ENCODE data around the gene HOXB4.
"Not testable (repeated sequence)": the region's sequence is repeated elsewhere in the genome, so short reads cannot be mapped to it uniquely, and the experiment has no call there.

HOXB4 gene

DNA sequence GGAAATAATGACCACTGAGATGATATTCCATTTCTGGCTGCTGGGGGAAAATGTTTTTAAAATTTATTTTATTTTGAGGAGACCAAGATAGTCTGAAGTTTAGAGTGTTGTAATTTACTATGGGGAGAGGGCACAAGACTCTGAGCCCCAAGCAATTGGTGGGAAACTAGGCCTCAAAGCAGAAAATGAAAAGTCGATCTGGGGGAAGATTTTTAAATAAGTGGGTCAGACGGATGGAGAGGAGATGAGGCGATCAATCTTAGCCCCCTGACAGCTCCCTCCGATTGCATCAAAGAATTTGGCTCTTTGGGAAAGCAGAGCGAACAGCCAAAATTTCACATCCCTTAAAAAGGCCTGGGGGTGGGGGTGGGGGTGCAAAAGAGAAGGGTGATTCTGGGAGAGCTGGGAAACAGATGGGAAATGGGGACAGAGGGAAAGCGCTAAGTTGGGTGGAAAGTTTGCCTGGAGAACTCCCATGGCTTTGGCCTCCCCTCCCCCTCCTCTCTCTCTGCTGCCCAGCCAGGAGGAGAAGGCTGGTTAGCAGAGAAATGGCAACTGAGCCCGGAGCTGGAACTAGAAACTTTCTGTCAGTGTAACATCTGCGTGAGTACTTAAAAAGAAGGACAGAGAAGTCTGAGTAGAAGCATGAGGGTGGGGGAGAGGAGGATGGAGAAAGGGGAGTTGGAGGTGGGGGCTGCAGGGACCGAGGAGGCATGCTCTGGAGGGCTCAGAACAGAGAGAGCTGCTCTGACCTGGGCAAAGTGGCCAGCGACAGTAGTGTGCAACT lies 31.8 kb downstream of the HOXB4 start:
- DNase-seq = no peak

DNA sequence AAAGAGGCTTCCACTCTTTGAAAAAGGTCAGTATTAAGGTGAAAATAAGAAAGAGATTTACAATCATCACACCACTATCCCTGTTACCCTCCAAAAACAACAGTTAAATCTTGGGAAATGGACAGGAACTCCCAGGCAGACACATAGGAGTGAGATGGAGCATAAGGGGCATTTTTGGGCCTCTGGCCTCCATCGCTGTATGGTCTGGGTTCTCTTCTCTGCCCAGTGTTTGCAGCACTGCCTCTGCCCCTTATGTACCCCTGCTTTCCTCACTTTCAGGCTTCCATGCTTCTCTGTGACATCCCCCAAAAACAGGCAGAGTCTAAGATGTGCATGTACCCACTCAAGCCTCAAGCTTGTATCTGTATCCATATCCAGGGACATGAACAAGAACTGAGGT lies 32.6 kb downstream of the HOXB4 start:
- no peak for DNase-seq

DNA sequence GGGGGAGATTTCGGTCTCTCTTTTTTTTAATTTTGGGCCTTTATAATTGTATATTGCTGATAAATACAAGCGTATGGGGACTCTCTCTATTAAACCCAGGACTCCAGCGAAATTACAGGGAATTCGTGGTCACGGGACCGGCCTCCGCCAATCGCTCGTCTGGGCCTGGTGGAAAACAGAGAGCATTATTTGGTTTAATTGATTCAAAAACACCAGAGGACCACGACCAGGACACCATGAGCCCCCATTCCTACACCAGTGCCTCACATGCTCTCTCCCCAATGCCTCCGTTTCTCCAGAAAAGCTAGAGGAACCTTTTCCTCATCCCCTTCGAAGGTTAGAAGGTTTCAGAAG lies 33.2 kb downstream of the HOXB4 start, which contains the start of gene HOXB2:
Gene HOXB2 (minus strand): TSS at position 88 of the 354 bp plus-strand sequence. CDS start 198 bp downstream, outside the sequence.
- DNase-seq = no peak

- DNase-seq = peak; percentile 41
Measured at GRCh38 chr17:48544349-48545021, 33.7 kb downstream of the HOXB4 start.

GRCh38 chr17:48543854-48544348 lies 34.2 kb downstream of the HOXB4 start:
- DNase-seq = peak; percentile 63

GRCh38 chr17:48543107-48543853 lies 34.9 kb downstream of the HOXB4 start:
- DNase-seq = peak; percentile 63

GRCh38 chr17:48542698-48543106 lies 35.4 kb downstream of the HOXB4 start:
- DNase-seq = no peak

DNA sequence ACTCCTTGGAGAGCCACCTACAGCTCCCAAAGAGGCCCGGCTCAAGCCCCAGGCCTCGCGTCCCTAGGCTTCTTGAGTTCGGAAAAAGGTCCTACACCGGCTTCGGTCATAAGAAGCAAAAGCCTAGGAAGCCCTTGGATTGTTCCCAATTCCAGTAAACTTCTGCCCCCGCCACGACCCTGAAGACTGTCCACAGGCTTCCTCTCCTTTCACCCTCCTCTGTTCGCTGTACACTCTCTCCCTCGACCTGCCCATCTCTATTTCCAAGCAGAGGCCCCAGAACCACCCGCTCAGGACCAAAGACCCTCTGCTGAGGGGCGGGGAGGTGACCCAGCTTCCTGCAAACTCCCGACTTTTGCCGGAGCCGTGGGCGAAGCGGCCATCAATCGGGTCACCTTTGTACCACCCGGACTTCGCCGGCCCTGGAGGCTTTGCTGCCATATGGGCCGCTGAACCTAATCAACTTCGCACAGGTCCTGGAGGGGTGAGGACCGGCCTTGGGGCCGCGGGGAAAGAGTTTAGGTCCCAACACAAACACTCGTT lies 36.0 kb downstream of the HOXB4 start:
- DNase-seq = peak; percentile 37

GRCh38 chr17:48541577-48542113 lies 36.5 kb downstream of the HOXB4 start:
- DNase-seq = peak; percentile 49

DNA sequence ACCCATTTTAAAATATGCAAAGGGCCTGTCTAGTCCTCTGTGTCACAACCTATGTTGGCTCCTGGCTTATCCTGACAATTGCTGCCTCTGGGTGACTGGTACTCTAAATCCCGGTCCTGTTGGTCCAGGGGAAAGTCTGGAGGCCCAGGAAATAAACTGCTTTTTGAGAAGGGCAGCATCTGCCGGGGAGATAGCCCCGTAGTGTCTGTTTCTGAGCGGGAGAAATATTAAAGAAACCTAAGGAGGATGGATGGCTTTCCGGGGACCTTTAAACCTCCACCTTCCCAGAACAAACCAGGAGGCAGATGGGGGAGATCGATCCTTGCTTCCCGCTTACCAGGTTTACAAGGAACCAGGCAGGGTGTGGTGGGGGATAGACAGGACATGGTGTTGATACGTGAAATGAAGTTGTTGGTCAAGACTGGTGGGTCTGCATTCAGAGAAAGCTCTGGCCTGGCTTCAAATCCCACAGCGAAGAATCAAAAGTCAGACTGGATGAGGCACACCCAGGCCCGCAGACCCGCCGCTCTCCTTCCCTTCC lies 37.0 kb downstream of the HOXB4 start:
- DNase-seq = no peak

- DNase-seq = no peak
Measured at GRCh38 chr17:48540213-48540612, 37.9 kb downstream of the HOXB4 start.

- DNase-seq = no peak
Measured at GRCh38 chr17:48539177-48539576, 39.0 kb downstream of the HOXB4 start.

- no peak for DNase-seq
Measured at GRCh38 chr17:48537316-48537715, 40.8 kb downstream of the HOXB4 start.

GRCh38 chr17:48535793-48536559 lies 42.2 kb downstream of the HOXB4 start:
- DNase-seq = not testable (repeated sequence)

- DNase-seq = no peak
Measured at GRCh38 chr17:48532261-48532660, 45.9 kb downstream of the HOXB4 start.

DNA sequence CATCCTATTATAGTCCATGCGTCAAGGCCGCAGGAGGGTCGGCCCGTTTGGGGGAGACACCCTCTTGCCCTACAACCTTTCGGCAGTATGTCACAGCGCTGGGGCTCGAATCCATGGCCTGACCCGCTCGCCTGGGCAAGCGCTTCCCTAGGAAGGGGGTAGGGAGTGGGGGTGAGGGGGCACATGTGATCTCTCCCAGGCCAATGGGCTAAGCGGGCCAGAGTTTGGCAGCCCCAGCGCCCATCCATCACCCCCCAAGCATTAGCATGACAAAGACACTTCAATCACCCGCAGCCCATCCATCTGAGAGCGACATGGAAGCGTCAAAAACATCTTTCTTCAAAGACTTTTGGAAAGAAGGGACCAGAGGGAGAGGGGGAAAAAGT lies 47.3 kb downstream of the HOXB4 start, which contains the start of gene HOXB1:
Gene HOXB1 (minus strand): TSS at position 125 of the 386 bp plus-strand sequence. CDS start 107 bp downstream, at position 18.
- DNase-seq = no peak

GRCh38 chr17:48530208-48530886 lies 47.8 kb downstream of the HOXB4 start:
- no peak for DNase-seq

DNA sequence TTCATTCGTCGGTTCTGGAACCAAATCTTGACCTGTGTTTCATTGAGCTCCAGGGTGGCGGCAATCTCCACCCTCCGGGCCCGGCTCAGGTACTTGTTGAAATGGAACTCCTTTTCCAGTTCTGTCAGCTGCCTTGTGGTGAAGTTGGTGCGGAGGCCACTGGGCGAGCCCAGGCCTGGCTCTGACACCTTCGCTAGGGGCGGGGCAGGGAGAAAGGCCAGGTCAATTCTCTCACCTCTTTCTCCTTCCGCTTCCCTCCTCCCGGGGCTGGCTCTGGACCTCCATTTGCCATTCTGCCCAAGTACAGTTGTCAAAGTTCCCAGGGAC lies 48.5 kb downstream of the HOXB4 start:
- DNase-seq = no peak

GRCh38 chr17:48528936-48529682 lies 49.0 kb downstream of the HOXB4 start:
- no peak for DNase-seq

- no peak for DNase-seq
Measured at GRCh38 chr17:48528153-48528935, 49.8 kb downstream of the HOXB4 start.
